BLaER1 (cell line): ENCODE measurements around the gene TWIST2.

Source experiments
- H3K27ac ChIP-seq: shearing (Covaris generic); formaldehyde crosslinking; 2 replicates; pipeline ENCODE4 v1.8.1; 2022
- H3K27me3 ChIP-seq: shearing (Covaris generic); formaldehyde crosslinking; 2 replicates; pipeline ENCODE4 v1.8.1; 2022
- H3K36me3 ChIP-seq: shearing (Covaris generic); formaldehyde crosslinking; 2 replicates; pipeline ENCODE4 v1.8.1; 2022
- H3K4me1 ChIP-seq: shearing (Covaris generic); formaldehyde crosslinking; 2 replicates; pipeline ENCODE4 v1.8.1; 2022
- H3K4me2 ChIP-seq: shearing (Covaris generic); formaldehyde crosslinking; 2 replicates; pipeline ENCODE4 v1.8.1; 2022
- H3K4me3 ChIP-seq: shearing (Covaris generic); formaldehyde crosslinking; 2 replicates; pipeline ENCODE4 v1.8.1; 2022
- H3K9ac ChIP-seq: shearing (Covaris generic); formaldehyde crosslinking; 2 replicates; pipeline ENCODE4 v1.8.1; 2022
- H3K9me3 ChIP-seq: shearing (Covaris generic); formaldehyde crosslinking; 2 replicates; pipeline ENCODE4 v1.8.1; 2022
- H4K20me1 ChIP-seq: shearing (Covaris generic); formaldehyde crosslinking; 2 replicates; pipeline ENCODE4 v1.8.1; 2022
- Cebpa-rat ChIP-seq: shearing (Covaris generic); IDR thresholded peaks from 2 replicates; pipeline ENCODE4 v1.8.1; 2022

TWIST2 gene

GRCh38 chr2:238854699-238855229, 6.9 kb downstream of the TWIST2 start:
- TF ChIP-seq Cebpa-rat = no peak
- no peaks in the 10 kb centered on the region for H4K20me1 ChIP-seq
- peaks cover 5% of the 10 kb centered on the region; the same call in 1 of the 2 replicates for H3K27me3 ChIP-seq
- no peak overlapping the region for H3K27ac ChIP-seq
- H3K9me3 ChIP-seq = peaks cover 18% of the 10 kb centered on the region
- H3K4me1 ChIP-seq = peaks cover 36% of the 10 kb centered on the region
- H3K9ac ChIP-seq = no peak overlapping the region
- no peak overlapping the region for H3K4me3 ChIP-seq
- H3K36me3 ChIP-seq = no peaks in the 10 kb centered on the region
- H3K4me2 ChIP-seq = peak overlapping the region; percentile 17; the same call in 1 of the 2 replicates

- no peak overlapping the region for H3K4me3 ChIP-seq
- H3K9me3 ChIP-seq = peaks cover 18% of the 10 kb centered on the region
- no peak for TF ChIP-seq Cebpa-rat
- no peak overlapping the region for H3K9ac ChIP-seq
- H3K36me3 ChIP-seq = no peaks in the 10 kb centered on the region
- no peaks in the 10 kb centered on the region for H4K20me1 ChIP-seq
- H3K27ac ChIP-seq = no peak overlapping the region
- H3K27me3 ChIP-seq = no peaks in the 10 kb centered on the region; the same call in 1 of the 2 replicates
- peaks cover 41% of the 10 kb centered on the region for H3K4me1 ChIP-seq
- H3K4me2 ChIP-seq = no peak overlapping the region
Observed at GRCh38 chr2:238855299-238855698, 7.4 kb downstream of the TWIST2 start.

- Histone ChIP-seq H3K4me3 (no peak overlapping the region), H3K9ac (no peak overlapping the region), H4K20me1 (no peaks in the 10 kb centered on the region), H3K27me3 (no peaks in the 10 kb centered on the region; the same call in 1 of the 2 replicates), H3K4me1 (peaks cover 49% of the 10 kb centered on the region), H3K36me3 (no peaks in the 10 kb centered on the region), H3K27ac (no peak overlapping the region), H3K4me2 (peak overlapping the region; percentile 80), H3K9me3 (peaks cover 18% of the 10 kb centered on the region)
- TF ChIP-seq Cebpa-rat = no peak
Observed at GRCh38 chr2:238855891-238856580, 8.2 kb downstream of the TWIST2 start.

- TF ChIP-seq Cebpa-rat = no peak
- no peak overlapping the region for H3K4me3 ChIP-seq
- H3K9ac ChIP-seq = no peak overlapping the region
- H3K36me3 ChIP-seq = no peaks in the 10 kb centered on the region
- 0 out of 2 replicates have a peak overlapping the region, but pooled peaks have one; percentile 14 for H3K27ac ChIP-seq
- H4K20me1 ChIP-seq = no peaks in the 10 kb centered on the region
- no peaks in the 10 kb centered on the region for H3K27me3 ChIP-seq
- H3K4me2 ChIP-seq = peak overlapping the region; percentile 80
- H3K9me3 ChIP-seq = peaks cover 18% of the 10 kb centered on the region
- H3K4me1 ChIP-seq = peaks cover 50% of the 10 kb centered on the region
Observed at GRCh38 chr2:238856713-238857567, 9.1 kb downstream of the TWIST2 start.

DNA sequence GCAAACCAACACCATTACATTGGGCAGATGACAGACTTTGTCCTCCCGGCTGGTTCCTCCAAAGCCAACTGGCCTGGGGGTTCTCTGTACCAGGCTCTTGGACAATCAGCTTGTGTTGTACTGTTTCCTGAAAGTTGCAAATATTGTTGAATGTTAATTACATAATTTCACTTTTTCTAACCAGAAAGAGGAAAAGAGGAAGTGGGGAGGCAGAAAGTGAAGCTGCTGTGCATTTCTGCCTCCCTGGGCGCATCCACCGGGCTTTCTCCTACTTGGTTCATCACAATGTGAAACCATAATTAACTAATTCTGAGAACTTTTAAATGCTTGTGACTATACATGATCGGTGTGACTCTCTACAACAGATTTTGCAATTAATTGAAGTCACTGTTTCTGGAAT, 10.1 kb downstream of the TWIST2 start:
- no peak for TF ChIP-seq Cebpa-rat
- H3K27ac ChIP-seq = no peak overlapping the region
- peak overlapping the region; percentile 80 for H3K4me2 ChIP-seq
- no peaks in the 10 kb centered on the region for H3K27me3 ChIP-seq
- H3K4me3 ChIP-seq = no peak overlapping the region
- H3K4me1 ChIP-seq = peaks cover 50% of the 10 kb centered on the region
- H4K20me1 ChIP-seq = no peaks in the 10 kb centered on the region
- H3K9ac ChIP-seq = no peak overlapping the region
- no peaks in the 10 kb centered on the region for H3K36me3 ChIP-seq
- H3K9me3 ChIP-seq = peaks cover 18% of the 10 kb centered on the region

GRCh38 chr2:238859636-238860347, 11.9 kb downstream of the TWIST2 start:
- H3K27ac ChIP-seq = no peak overlapping the region
- H3K4me3 ChIP-seq = no peak overlapping the region
- no peak for TF ChIP-seq Cebpa-rat
- H3K36me3 ChIP-seq = no peaks in the 10 kb centered on the region
- H3K9ac ChIP-seq = no peak overlapping the region
- H3K9me3 ChIP-seq = peaks cover 18% of the 10 kb centered on the region
- no peaks in the 10 kb centered on the region for H3K27me3 ChIP-seq
- H3K4me1 ChIP-seq = peaks cover 43% of the 10 kb centered on the region
- peak overlapping the region; percentile 29 for H3K4me2 ChIP-seq
- H4K20me1 ChIP-seq = no peaks in the 10 kb centered on the region

GRCh38 chr2:238861013-238861730, 13.3 kb downstream of the TWIST2 start:
- Histone ChIP-seq H3K36me3 (no peaks in the 10 kb centered on the region), H3K4me3 (no peak overlapping the region), H3K4me1 (peaks cover 42% of the 10 kb centered on the region), H3K27me3 (no peaks in the 10 kb centered on the region), H3K4me2 (peak overlapping the region; percentile 29; the same call in 1 of the 2 replicates), H3K27ac (no peak overlapping the region), H4K20me1 (no peaks in the 10 kb centered on the region), H3K9me3 (peaks cover 12% of the 10 kb centered on the region; the same call in 1 of the 2 replicates), H3K9ac (no peak overlapping the region)
- TF ChIP-seq Cebpa-rat = no peak

DNA sequence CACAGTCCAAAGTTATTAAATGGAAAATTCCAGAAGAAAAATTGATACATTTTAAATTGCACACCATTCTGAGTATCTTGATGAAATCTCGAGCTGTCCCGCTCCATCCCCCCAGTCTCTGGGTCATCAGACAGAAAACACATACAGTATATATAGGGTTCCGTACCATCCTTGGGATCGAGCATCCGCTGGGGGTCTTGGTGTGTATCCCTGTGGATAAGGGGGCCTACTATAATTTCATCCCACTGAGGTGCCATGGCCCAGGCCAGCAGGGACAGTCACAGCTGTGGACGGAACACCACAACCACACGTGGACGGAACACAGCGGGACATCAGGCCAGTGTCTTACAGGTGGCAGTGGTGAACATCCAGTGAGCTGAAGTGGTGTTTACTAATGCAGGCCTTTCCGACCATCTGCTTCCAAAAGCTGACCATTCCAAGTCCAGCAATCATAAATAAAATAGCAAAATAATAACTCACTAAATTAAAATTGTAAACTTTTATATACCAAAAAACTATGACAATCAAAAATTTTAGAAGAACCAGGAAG, 14.0 kb downstream of the TWIST2 start:
- Histone ChIP-seq H3K9me3 (peaks cover 12% of the 10 kb centered on the region; the same call in 1 of the 2 replicates), H3K36me3 (no peaks in the 10 kb centered on the region), H3K27ac (no peak overlapping the region), H3K4me3 (no peak overlapping the region), H3K4me1 (peaks cover 41% of the 10 kb centered on the region), H4K20me1 (no peaks in the 10 kb centered on the region), H3K4me2 (no peak overlapping the region), H3K9ac (no peak overlapping the region), H3K27me3 (no peaks in the 10 kb centered on the region)
- no peak for TF ChIP-seq Cebpa-rat
